Measurements from ENCODE around the gene CALHM2. TPM values are rescaled to one million over a fixed set of nuclear protein-coding genes. Genes with fewer than 3 reads are reported as not detected.

The CALHM2 gene
- total and polyA plus RNA-seq, 2 of the 13 experiments (the other 11 are each of a cell fraction or from before 2014, with no cell fraction given), result 0.15 TPM; not detected in 1

- TF ChIP-seq RORA (CRISPR knock-in tag; IDR thresholded peaks at IDR 0.05), result no peak
- no peak for TF ChIP-seq CSRNP1 (CRISPR knock-in tag; IDR thresholded peaks at IDR 0.05)
- no peak for TF ChIP-seq HOXA7 (CRISPR knock-in tag; IDR thresholded peaks at IDR 0.05)
- TF ChIP-seq MBD4 (IDR thresholded peaks at IDR 0.05; ENCODE audit: borderline replicate concordance, low read length), result no peak
- TF ChIP-seq THRA (CRISPR knock-in tag; IDR thresholded peaks at IDR 0.05; ENCODE audit: borderline replicate concordance), result no peak
These were observed 26.5 kb upstream of the CALHM2 start (continued) for GRCh38 chr10:103478671-103479070.

- POLR2A ChIA-PET, result no interaction called here
- 43% methylated on average over 7 of the region's 11 CpGs for WGBS (ENCODE audit: low lambda C conversion rate)
- TF ChIP-seq, protein P1, sequence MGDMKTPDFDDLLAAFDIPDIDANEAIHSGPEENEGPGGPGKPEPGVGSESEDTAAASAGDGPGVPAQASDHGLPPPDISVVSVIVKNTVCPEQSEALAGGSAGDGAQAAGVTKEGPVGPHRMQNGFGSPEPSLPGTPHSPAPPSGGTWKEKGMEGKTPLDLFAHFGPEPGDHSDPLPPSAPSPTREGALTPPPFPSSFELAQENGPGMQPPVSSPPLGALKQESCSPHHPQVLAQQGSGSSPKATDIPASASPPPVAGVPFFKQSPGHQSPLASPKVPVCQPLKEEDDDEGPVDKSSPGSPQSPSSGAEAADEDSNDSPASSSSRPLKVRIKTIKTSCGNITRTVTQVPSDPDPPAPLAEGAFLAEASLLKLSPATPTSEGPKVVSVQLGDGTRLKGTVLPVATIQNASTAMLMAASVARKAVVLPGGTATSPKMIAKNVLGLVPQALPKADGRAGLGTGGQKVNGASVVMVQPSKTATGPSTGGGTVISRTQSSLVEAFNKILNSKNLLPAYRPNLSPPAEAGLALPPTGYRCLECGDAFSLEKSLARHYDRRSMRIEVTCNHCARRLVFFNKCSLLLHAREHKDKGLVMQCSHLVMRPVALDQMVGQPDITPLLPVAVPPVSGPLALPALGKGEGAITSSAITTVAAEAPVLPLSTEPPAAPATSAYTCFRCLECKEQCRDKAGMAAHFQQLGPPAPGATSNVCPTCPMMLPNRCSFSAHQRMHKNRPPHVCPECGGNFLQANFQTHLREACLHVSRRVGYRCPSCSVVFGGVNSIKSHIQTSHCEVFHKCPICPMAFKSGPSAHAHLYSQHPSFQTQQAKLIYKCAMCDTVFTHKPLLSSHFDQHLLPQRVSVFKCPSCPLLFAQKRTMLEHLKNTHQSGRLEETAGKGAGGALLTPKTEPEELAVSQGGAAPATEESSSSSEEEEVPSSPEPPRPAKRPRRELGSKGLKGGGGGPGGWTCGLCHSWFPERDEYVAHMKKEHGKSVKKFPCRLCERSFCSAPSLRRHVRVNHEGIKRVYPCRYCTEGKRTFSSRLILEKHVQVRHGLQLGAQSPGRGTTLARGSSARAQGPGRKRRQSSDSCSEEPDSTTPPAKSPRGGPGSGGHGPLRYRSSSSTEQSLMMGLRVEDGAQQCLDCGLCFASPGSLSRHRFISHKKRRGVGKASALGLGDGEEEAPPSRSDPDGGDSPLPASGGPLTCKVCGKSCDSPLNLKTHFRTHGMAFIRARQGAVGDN (CRISPR knock-in tag; IDR thresholded peaks at IDR 0.05), result peak; percentile 22; the same call in 1 of the 2 replicates
- TF ChIP-seq CTCF (CRISPR knock-in tag; IDR thresholded peaks at IDR 0.05), result peak; percentile 72
- 0 out of 2 replicates have a peak, but pooled peaks have one; percentile 33 for TF ChIP-seq ZNF235 (CRISPR knock-in tag; IDR thresholded peaks at IDR 0.05; ENCODE audit: borderline replicate concordance)
These were observed 24.0 kb upstream of the CALHM2 start for GRCh38 chr10:103476046-103476768.

More at GRCh38 chr10:103476046-103476768, 24.0 kb upstream of the CALHM2 start:
- intact Hi-C loops (cut with micrococcal nuclease; ENCODE audit: unreplicated experiment), result no loop called here
- Histone ChIP-seq H3K9ac (ENCODE audit: insufficient read depth, low read depth, low read length) (no peak overlapping the region), H3K4me3 (replicated peaks in 1 of 3; ENCODE audit: insufficient read depth in 1 of 3, low read depth in 2 of 3, low read length in 3 of 3) (no peak overlapping the region), H3K9me3 (ENCODE audit: low read length) (no peaks in the 10 kb centered on the region), H3K79me2 (ENCODE audit: insufficient read depth, low read length) (no peaks in the 10 kb centered on the region), H2AFZ (ENCODE audit: low read length) (no peak overlapping the region), H3K36me3 (replicated peaks in 1 of 2; ENCODE audit: control insufficient read depth in 1 of 2, insufficient read depth in 2 of 2, low read length in 2 of 2) (no peaks in the 10 kb centered on the region), H3K4me2 (ENCODE audit: low read depth, low read length) (no peak overlapping the region), H4K20me1 (ENCODE audit: insufficient read depth, low read length) (no peaks in the 10 kb centered on the region), H3K4me1 (ENCODE audit: insufficient read depth, low read length) (peaks cover 22% of the 10 kb centered on the region), H3K27me3 (ENCODE audit: control insufficient read depth in 1 of 2, insufficient read depth in 2 of 2, low read length in 2 of 2) (peaks cover 6 to 31% of the 10 kb centered on the region in 2 experiments), H3K27ac (ENCODE audit: extremely low read length, insufficient read depth, low read length) (no peak overlapping the region)
- FAIRE-seq (no peak), DNase-seq (ENCODE audit: low spot score) (no peak), ATAC-seq (peak; percentile 79)
- in situ Hi-C loops (cut with HindIII; ENCODE audit: extremely low pct_ligation_motif_present, low pct_unique_long_range_greater_than_20kb), result no loop called here
- no TSS peak for BruUV-seq (replicated peaks)
- CTCF ChIA-PET (ENCODE audit: low intra/inter-chr PET ratio, low total read pairs), result no interaction called here
